Fibroblast of villous mesenchyme (primary cell): ENCODE results near the gene CAD. TPM values are rescaled to one million over a fixed set of nuclear protein-coding genes. Genes with fewer than 3 reads are reported as not detected.
A peak's percentile ranks its signal among the peaks of the same experiment; 100 is the strongest.
"Not testable (repeated sequence)": the region's sequence is repeated elsewhere in the genome, so short reads cannot be mapped to it uniquely, and the experiment has no call there.

Source experiments
- DNase-seq: peaks from one replicate; pipeline ENCODE4 v3.0.0-alpha.2; 2010; ENCODE audit warnings: low read depth
- H3K4me3 ChIP-seq: 2 replicates; pipeline ENCODE4 v1.5.1; 2011; ENCODE audit warnings: low read depth, mild to moderate bottlenecking, low read length
- total RNA-seq: library from RNA; depleted of rRNA; stranded (reverse); fragments of >200 nt; gene quantifications from 2 replicates; pipeline ENCODE4 v1.2.3, GENCODE V29; 2012
- TF ChIP-seq, protein P1 (sequence below): IDR thresholded peaks from 2 replicates; pipeline ENCODE4 v1.5.1; 2012; ENCODE audit warnings: low read depth, mild to moderate bottlenecking, low read length; ENCODE audit not compliant: insufficient read depth

Gene CAD
- total RNA-seq, result 32.4 and 43.8 TPM in 2 replicates

DNA sequence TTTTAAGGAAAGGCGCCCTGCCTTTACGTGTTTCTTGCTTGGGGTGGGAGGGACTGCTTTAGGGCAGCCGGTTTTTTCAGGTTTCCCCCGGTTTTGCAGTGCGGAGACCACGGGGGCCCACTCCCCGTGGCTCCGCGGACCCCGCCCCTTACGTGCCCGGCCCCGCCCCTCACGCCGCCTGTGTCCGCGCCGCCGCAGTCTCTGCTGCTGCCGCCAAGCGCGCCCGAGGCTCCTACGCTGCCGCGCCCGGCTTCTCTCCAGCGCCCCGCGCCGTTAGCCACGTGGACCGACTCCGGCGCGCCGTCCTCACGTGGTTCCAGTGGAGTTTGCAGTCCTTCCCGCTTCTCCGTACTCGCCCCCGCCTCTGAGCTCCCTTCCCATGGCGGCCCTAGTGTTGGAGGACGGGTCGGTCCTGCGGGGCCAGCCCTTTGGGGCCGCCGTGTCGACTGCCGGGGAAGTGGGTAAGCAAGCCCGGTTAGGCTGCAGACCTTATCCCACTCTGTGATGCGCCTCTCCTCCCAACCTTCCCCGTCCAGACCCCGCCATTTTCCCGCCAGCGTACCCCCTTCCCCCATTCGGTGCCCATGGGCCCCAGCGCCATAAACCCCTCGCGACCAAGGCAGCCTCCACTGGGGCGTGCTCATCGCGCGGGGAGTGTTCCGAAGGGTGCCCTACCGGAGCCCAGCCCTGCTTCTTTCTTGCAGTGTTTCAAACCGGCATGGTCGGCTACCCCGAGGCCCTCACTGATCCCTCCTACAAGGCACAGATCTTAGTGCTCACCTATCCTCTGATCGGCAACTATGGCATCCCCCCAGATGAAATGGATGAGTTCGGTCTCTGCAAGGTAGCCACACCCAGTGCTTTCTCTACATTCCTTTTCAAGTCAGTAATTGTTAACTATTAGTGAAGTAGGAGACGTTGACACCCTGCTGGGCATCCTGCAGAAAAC, at the start of gene CAD:
Gene CAD (plus strand): TSS at position 197 of the 949 bp plus-strand sequence. CDS start 183 bp downstream, at position 380.
- peak within 1 kb of the TSS; percentile 85 for H3K4me3 ChIP-seq
- peak; percentile 82 for DNase-seq
- TF ChIP-seq, protein P1, sequence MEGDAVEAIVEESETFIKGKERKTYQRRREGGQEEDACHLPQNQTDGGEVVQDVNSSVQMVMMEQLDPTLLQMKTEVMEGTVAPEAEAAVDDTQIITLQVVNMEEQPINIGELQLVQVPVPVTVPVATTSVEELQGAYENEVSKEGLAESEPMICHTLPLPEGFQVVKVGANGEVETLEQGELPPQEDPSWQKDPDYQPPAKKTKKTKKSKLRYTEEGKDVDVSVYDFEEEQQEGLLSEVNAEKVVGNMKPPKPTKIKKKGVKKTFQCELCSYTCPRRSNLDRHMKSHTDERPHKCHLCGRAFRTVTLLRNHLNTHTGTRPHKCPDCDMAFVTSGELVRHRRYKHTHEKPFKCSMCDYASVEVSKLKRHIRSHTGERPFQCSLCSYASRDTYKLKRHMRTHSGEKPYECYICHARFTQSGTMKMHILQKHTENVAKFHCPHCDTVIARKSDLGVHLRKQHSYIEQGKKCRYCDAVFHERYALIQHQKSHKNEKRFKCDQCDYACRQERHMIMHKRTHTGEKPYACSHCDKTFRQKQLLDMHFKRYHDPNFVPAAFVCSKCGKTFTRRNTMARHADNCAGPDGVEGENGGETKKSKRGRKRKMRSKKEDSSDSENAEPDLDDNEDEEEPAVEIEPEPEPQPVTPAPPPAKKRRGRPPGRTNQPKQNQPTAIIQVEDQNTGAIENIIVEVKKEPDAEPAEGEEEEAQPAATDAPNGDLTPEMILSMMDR, result peak; percentile 15

DNA sequence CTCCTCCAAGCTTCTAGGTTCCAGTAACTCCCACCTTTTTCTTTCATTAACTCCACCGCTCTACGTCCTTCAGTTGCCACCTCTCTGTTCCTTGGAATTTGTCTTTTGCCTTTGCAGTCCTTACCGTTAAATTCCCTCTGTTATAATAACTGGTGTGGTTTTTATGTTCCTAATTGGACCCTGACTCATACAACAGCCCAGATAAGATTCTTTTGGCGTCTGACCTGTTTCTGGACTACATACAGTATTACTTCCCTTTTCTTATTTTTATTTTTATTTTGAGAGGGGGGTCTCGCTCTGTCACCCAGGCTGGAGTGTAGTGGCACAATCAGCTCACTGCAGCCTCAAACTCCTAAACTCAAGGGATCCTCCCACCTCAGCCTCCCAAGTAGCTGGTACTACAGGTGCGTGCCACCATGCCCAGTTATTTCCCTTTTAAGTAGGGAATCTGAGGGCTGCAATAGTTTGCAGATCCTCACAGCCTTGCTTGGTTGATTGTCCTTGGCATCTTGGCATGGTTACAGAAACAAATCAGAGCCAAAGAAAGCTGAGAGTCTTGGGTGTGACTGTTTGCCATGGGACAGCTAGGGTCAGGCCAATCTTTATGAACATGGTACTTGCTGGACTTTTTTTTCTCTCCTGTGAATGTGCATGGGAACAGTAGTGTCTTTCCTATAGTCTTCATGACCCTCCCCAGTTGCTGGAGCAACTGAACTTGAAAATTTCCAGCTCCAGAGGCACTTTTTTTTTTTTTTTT, 46.4 kb upstream of the CAD start:
- H3K4me3 ChIP-seq, result no peak overlapping the region
- no peak for DNase-seq
- TF ChIP-seq, protein P1, result no peak

DNA sequence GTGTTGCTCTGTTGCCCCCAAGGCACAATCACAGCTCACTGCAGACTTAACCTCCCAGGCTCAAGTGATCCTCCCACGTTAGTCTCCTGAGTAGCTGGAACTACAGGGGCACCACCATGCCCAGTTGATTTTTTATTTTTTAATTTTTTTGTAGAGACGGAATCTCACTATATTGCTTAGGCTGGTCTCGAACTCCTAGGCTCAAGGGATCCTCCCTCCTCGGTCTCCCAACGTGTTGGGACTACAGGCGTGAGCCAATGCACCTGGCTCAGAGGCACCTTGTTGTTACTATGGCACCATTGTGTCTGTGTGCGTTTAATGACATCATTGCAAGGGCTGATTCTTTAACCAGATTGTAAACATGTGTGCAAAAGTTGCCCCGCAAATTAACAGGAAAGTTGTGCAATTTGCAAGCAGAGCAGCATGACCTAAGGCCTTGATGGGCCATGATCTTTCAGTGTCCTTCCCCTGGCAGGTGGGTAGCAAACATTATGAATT, 45.8 kb upstream of the CAD start:
- TF ChIP-seq, protein P1, result no peak
- no peak overlapping the region for H3K4me3 ChIP-seq
- DNase-seq, result no peak

DNA sequence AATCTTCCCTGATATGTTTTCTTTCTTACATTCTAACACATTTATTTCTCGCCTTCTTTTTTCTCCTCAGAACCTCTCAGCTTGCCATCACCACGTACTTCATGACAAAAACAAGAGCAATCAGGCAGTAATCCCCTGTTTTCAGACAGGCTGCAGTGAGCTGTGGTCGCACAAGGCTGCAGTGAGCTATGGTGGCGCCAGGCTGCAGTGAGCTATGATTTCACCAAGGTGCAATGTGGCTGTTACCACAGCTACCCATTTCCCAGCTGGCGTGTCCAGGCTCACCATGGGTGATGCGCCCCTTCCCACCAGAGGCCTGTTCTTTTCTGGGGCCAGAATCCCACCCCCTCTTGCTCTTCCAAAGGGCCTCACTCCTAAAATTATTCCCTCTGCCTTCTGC, 42.5 kb upstream of the CAD start:
- TF ChIP-seq, protein P1, result no peak

DNA sequence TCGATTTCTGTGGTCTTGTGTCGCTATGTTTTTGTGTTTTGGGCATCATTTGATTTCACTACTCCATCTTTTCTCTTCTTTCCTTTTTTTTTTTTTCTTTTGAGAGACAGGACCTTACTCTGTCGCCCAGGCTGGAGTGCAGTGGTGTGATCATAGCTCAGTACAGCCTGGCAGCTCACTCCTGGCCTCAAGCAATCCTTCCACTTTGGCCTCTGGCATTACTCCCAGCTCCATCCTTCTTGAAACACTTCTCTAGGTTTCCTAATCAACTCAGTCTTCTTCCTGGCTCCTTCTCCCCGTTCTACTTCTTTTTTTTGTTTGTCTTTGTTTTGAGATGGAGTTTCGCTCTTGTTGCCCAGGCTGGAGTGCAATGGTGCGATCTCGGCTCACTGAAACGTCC, 41.8 kb upstream of the CAD start:
- no peak for DNase-seq
- H3K4me3 ChIP-seq, result no peak overlapping the region
- TF ChIP-seq, protein P1, result no peak

More for the DNA sequence above, 42.5 kb upstream of the CAD start:
- DNase-seq, result no peak
- no peak overlapping the region for H3K4me3 ChIP-seq

DNA sequence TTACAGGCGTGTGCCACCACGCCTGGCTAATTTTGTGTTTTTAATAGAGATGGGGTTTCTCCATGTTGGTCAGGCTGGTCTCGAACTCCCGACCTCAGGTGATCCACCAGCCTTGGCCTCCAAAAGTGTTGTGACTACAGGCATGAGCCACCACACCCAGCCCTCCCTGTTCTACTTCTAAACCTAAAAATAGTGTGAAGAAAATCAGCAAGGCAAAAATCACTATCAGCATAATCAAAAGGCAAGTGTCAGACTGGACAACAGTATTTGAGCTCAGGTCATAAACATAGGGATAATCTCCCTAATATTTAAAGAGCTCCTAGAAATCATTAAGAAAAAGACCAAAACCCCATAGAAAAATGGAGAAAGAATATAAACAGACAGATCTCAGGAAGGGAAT, 41.4 kb upstream of the CAD start:
- H3K4me3 ChIP-seq, DNase-seq: not testable (repeated sequence)
